ENCODE data around the gene FAM168B. TPM values are rescaled to one million over a fixed set of nuclear protein-coding genes. Genes with fewer than 3 reads are reported as not detected.
A peak's percentile ranks its signal among the peaks of the same experiment; 100 is the strongest.
"Not testable (repeated sequence)": the region's sequence is repeated elsewhere in the genome, so short reads cannot be mapped to it uniquely, and the experiment has no call there.

FAM168B gene
- total and polyA plus RNA-seq, 8 donors, result 11.0 to 37.2 (median 31.7) TPM

DNA sequence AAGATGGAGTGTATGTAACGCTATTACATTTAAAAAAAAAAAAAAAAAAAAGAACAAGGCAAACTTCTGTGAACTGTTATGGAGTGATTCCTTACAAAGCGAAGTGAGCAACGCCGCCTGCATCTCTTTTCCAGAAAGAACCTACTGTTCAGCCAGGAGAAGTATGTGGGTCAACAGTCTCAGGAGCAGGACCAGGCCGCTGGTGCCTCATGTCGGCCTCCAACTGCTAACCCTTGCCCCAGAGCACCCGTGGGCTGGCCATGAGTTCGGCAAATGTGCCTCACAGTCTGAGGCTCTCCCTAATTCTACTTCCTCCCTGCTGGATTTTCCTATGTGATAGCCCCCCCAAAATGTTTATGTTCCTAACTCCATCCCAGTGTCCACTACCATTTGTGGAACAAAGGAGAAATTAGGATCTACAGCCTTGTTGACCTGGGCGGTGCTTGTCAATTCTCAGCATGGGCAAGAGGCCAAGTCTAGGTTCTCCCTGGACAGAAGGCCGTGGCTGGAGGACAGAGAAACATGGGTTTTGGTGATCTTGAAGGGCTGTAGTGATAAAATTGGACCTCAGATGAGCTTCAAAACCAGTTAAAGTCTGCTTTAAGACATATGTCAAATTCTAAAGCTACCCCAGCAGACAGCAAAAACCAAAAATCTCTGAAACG is 15.9 kb downstream of the FAM168B start:
- Histone ChIP-seq H3K4me3 (no peak overlapping the region), H3K27me3 (no peaks in the 10 kb centered on the region), H3K27ac (no peak overlapping the region), H3K9me3 (no peaks in the 10 kb centered on the region), H3K36me3 (peaks cover 0 to 33% (median 12%) of the 10 kb centered on the region in 3 donors), H3K4me1 (peaks cover 6 to 19% (median 7%) of the 10 kb centered on the region in 3 donors)
- intact Hi-C loops (cut with DNase I), result no loop called here
- WGBS, 2 donors, result 77 to 80% methylated on average over 11 of the region's 11 CpGs
- TF ChIP-seq, protein P1, sequence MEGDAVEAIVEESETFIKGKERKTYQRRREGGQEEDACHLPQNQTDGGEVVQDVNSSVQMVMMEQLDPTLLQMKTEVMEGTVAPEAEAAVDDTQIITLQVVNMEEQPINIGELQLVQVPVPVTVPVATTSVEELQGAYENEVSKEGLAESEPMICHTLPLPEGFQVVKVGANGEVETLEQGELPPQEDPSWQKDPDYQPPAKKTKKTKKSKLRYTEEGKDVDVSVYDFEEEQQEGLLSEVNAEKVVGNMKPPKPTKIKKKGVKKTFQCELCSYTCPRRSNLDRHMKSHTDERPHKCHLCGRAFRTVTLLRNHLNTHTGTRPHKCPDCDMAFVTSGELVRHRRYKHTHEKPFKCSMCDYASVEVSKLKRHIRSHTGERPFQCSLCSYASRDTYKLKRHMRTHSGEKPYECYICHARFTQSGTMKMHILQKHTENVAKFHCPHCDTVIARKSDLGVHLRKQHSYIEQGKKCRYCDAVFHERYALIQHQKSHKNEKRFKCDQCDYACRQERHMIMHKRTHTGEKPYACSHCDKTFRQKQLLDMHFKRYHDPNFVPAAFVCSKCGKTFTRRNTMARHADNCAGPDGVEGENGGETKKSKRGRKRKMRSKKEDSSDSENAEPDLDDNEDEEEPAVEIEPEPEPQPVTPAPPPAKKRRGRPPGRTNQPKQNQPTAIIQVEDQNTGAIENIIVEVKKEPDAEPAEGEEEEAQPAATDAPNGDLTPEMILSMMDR (IDR thresholded peaks at IDR 0.05), result no peak
- no peak for FAIRE-seq
- ATAC-seq, result peak in 2 of 4 donors; percentile 39 to 62
- peak in 2 of 6 donors; percentile 25 to 34 for DNase-seq

DNA sequence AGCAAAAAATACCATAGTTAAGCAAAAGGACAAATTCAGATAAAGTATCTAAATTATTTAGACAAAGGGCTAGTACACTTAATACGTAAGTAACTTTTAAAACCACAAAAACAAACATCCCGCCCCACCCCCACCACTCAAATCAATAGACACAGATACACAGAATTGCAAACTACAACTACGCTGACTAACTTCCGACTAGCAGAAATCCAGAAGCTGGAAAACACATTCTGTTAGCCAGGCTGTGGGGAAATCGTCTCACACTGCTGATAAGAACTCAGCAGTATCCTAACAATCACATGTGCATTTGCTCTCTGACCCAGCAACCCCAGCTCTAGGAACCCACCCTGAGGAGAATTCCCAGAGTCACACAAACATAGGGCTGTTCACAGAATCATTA is 16.6 kb downstream of the FAM168B start:
- Histone ChIP-seq H3K4me1 (peaks cover 6 to 19% (median 7%) of the 10 kb centered on the region in 3 donors), H3K9me3 (no peaks in the 10 kb centered on the region), H3K36me3 (peaks cover 0 to 32% (median 12%) of the 10 kb centered on the region in 3 donors), H3K27me3 (no peaks in the 10 kb centered on the region), H3K4me3 (no peak overlapping the region), H3K27ac (no peak overlapping the region)
- 59 to 64% methylated on average over 5 of the region's 5 CpGs for WGBS, 2 donors
- intact Hi-C loops (cut with DNase I), result no loop called here
- FAIRE-seq, result no peak
- peak in 1 of 4 donors; percentile 6 for ATAC-seq
- no peak for DNase-seq
- TF ChIP-seq, protein P1 (IDR thresholded peaks at IDR 0.05), result no peak

DNA sequence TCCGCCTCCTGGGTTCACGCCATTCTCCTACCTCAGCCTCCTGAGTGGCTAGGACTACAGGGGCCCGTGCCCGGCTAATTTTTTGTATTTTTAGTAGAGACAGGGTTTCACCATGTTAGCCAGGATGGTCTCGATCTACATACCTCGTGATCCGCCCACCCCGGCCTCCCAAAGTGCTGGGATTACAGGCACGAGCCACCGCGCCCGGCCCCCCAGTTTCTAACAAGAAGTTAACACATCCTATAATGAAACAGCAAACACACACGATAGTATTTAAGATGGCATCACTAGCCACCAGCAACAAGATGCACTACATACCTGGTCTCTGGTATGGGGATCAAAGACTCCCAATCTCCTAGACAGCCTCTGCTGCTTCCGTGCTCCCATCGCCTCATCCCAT is 17.7 kb downstream of the FAM168B start:
- Histone ChIP-seq H3K36me3 (peaks cover 0 to 32% (median 5%) of the 10 kb centered on the region in 3 donors), H3K4me1 (peaks cover 6 to 19% (median 7%) of the 10 kb centered on the region in 3 donors)
- H3K27me3 ChIP-seq; H3K4me3 ChIP-seq; DNase-seq; ATAC-seq; intact Hi-C loops (cut with DNase I); H3K9me3 ChIP-seq; FAIRE-seq; H3K27ac ChIP-seq: not testable (repeated sequence)
- 95 to 97% methylated on average over 15 of the region's 15 CpGs for WGBS, 2 donors

DNA sequence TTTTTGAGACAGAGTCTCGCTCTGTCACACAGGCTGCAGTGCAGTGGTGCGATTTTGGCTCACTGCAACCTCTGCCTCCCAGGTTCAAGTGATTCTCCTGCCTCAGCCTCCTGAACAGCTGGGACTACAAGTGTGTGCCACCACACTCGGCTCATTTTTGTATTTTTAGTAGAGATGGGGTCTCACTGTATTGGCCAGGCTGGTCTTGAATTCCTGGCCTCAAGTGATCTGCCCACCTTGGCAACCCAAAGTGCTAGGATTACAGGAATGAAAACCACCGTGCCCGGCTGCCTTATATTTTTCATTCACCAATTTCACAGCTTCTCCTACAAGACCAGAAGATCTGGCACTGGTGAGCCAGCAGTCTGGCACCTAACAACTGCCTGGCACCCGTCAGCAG is 25.1 kb downstream of the FAM168B start:
- H3K27me3 ChIP-seq; H3K4me3 ChIP-seq; H3K27ac ChIP-seq; intact Hi-C loops (cut with DNase I); DNase-seq; H3K9me3 ChIP-seq; FAIRE-seq; H3K4me1 ChIP-seq; ATAC-seq: not testable (repeated sequence)
- peaks cover 0 to 46% (median 0%) of the 10 kb centered on the region in 3 donors for H3K36me3 ChIP-seq
- WGBS, 2 donors, result 91 to 94% methylated on average over 6 of the region's 6 CpGs

DNA sequence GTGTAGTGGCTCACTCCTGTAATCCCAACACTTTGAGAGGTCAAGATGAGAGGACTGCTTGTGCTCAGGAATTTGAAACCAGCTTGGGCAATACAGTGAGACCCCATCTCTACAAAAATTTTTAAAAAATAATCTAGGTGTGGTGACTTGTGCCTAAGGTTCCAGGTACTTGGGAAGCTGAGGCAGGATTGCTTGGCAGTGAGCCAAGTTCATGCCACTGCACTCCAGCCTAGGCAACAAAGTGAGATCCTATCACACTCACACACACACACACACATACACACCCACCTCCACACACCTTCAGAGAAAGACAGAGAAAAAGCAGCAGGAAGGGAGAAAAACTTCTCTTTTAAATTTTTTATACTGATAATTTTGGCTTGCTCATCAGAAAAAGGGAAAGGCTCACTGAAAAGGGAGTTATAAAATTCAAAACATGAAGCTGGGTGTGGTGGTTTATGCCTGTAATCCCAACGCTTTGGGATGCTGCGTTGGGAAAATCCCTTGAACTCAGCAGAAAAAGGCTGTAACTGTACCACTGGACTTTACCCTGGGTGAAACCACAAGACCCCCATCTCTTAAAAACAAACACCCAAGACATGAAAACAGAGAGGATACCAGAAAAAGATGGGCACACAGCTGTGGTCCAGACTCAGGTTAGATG is 25.7 kb downstream of the FAM168B start:
- H3K27ac ChIP-seq, result no peak overlapping the region
- peaks cover 0 to 4% (median 0%) of the 10 kb centered on the region in 3 donors for H3K4me1 ChIP-seq
- TF ChIP-seq, protein P1 (IDR thresholded peaks at IDR 0.05), result no peak
- no peak for DNase-seq
- H3K36me3 ChIP-seq, result peaks cover 0 to 52% (median 0%) of the 10 kb centered on the region in 3 donors
- intact Hi-C loops (cut with DNase I), result no loop called here
- no peak for FAIRE-seq
- no peaks in the 10 kb centered on the region for H3K9me3 ChIP-seq
- ATAC-seq, result no peak
- 71 to 72% methylated on average over 2 of the region's 2 CpGs for WGBS, 2 donors
- H3K27me3 ChIP-seq, result no peaks in the 10 kb centered on the region
- H3K4me3 ChIP-seq, result no peak overlapping the region
